GM21423 (cell line): ENCODE data around the gene RBFA.

Source experiments
- ATAC-seq: cut with Tn5 transposase; IDR thresholded peaks from one replicate; pipeline ENCODE4 v1.9.1; 2021; ENCODE audit warnings: mild to moderate bottlenecking, moderate library complexity; ENCODE audit not compliant: unreplicated experiment

RBFA gene

DNA sequence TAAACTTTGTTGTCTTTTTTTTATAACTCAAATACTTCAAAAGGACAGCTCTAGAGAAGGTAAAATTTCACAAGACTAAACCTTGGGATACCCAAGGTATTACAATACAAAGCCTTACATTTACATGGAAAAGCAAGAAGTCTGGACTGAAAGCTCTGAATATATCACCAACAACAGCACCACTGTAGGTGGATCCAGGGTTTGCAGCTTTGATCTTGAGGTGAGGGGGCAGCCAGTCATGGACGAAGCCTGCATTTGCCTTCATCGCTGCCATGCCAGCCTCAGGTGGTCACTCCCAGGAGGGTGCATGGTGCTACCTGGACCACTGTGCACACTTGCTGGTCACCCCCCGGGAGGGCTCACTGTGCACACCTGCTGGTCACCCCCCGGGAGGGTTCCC lies 36.6 kb downstream of the RBFA start:
- ATAC-seq: no peak

DNA sequence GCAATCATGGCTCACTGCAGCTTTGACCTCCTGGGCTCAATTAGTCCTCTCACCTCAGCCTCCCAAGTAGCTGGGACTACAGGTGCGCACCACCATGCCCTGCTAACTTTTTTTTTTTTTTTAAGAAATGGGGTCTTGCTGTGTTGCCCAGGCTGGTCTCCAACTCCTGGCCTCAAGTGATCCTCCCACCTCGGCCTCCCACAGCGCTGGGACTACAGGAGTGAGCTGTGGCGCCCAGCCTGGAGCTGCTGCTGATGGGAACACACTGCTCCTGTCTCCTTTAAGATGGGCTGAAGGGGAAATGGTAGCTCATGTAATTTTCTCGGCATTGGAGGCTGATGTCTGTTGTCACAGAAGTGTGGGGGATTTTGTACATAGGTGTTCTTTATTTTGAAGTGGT lies 39.9 kb downstream of the RBFA start:
- no peak for ATAC-seq

DNA sequence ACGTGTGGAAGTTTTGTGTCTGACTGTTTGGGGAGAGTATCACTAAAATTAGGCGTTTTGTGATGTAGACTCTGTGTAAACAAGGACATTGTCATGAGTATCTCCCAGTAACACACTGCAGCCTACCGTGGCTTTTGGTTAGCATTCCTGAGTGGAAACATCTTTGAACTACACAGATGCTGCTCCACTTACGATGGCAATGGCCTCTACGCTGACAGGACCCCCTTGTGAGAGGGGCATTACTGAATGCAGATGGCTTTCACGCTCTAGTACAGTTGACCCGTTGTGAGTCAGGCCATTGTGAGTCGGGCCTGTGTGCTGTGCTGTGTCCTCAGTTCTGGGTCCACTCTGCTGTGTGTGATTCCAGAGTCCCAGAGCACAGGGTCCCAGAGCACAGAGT lies 40.5 kb downstream of the RBFA start:
- no peak for ATAC-seq

DNA sequence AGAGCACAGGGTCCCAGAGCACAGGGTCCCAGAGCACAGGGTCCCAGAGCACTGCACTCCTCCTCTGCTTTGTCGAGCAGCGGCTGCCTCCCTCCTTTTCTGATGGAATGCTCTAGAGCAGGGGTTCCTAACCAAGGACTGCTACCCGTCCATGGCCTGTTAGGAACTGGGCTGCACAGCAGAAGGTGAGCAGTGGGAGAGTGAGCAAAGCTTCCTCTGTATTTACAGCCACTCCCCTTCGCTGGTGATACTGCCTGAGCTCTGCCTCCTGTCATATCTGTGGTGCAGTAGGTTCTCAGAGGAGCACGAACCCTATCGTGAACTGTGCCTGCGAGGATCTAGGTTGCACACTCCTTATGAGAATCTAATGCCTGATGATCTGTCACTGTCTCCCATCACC lies 41.7 kb downstream of the RBFA start:
- no peak for ATAC-seq

DNA sequence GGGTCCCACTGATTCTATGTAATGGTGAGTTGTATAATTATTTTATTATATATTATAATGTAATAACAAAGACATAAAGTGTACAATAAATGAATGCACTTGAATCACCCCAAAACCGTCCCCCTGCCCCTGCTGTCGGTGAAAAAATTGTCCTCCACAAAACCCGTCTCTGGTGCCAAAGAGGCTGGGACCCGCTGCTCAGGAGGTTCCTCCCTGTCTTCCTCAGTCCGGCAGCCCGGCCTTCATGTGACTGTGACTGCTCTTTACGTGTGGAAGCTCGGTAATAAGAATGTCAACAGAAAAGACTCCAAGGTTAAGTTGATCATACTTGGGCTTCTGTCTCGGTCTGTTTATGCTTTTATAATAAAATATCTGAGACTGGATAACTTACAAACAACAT lies 42.1 kb downstream of the RBFA start:
- no peak for ATAC-seq

DNA sequence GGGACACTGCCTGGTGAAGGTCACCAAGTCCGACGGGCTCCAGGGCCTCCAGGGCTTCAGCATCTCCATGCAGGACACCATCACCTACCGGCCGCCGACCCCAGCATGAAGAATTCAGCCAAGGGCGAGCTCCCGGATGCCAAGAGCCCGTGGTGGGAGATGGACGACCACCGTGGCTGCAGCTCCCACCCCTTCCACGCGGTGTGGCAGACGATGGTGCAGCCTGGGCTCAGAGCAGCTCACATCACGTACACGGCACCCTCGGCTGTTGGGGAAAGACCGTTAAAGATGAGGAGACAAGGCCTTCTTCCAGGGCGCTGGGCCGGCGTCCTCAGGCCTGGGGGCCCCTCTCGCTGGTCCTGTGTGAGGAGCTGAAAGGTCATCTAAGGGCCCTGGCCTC lies 43.6 kb downstream of the RBFA start:
- no peak for ATAC-seq
